ENCODE measurements around the gene ST7. TPM values are rescaled to one million over a fixed set of nuclear protein-coding genes. Genes with fewer than 3 reads are reported as not detected.
"Not testable (repeated sequence)": the region's sequence is repeated elsewhere in the genome, so short reads cannot be mapped to it uniquely, and the experiment has no call there.

ST7 gene
- polyA plus RNA-seq, 2 of the 4 experiments (the other 2 are of a cell fraction) = 16.2 to 26.0 TPM

GRCh38 chr7:117122036-117122435, 168.7 kb downstream of the ST7 start:
- peaks cover 47% of the 10 kb centered on the region for H3K4me1 ChIP-seq
- H3K4me3 ChIP-seq; ATAC-seq; H3K9me3 ChIP-seq; DNase-seq (ENCODE audit: low read depth in 1 of 2, low spot score in 1 of 2); H3K27ac ChIP-seq; POLR2A ChIA-PET; H3K4me2 ChIP-seq: not testable (repeated sequence)
- CTCF ChIA-PET = interaction anchor here (0.6 to 2.0 kb wide), 3 partner anchors 127 to 416 kb away, joined by 3 to 5 read pairs (median 3); no protein-coding TSS in a partner anchor
- 94% methylated on average over 1 of the region's 1 CpG for WGBS (ENCODE audit: missing lambda C conversion rate)
- peak; percentile 49 for FAIRE-seq

GRCh38 chr7:117122536-117122935, 169.2 kb downstream of the ST7 start:
- no peak for TF ChIP-seq HES2 (IDR thresholded peaks at IDR 0.05)
- TF ChIP-seq MAFK (IDR thresholded peaks at IDR 0.05; ENCODE audit: partially characterized antibody) = peak; percentile 96
- H3K4me1 ChIP-seq = peaks cover 51% of the 10 kb centered on the region
- FAIRE-seq = peak; percentile 32
- no peak overlapping the region for H3K4me2 ChIP-seq
- ChIA-PET POLR2A (no interaction called here), CTCF (interaction anchor here (0.6 to 2.0 kb wide), 3 partner anchors 128 to 416 kb away, joined by 3 to 5 read pairs (median 3); no protein-coding TSS in a partner anchor)
- ATAC-seq = no peak
- H3K9me3 ChIP-seq = no peaks in the 10 kb centered on the region
- H3K4me3 ChIP-seq = no peak overlapping the region
- DNase-seq (ENCODE audit: low read depth in 1 of 2, low spot score in 1 of 2) = no peak
- H3K27ac ChIP-seq = no peak overlapping the region

GRCh38 chr7:117123311-117123926, 170.1 kb downstream of the ST7 start:
- 0 out of 3 replicates have a peak overlapping the region, but pooled peaks have one; percentile 2 for H3K4me2 ChIP-seq
- DNase-seq (ENCODE audit: low read depth in 1 of 2, low spot score in 1 of 2) = no peak
- 0 out of 6 replicates have a peak overlapping the region, but pooled peaks of 1 of the 2 experiments have one; percentile 24 for H3K27ac ChIP-seq
- peaks cover 58% of the 10 kb centered on the region for H3K4me1 ChIP-seq
- 90% methylated on average over 2 of the region's 2 CpGs for WGBS (ENCODE audit: missing lambda C conversion rate)
- H3K4me3 ChIP-seq = no peak overlapping the region
- no peak for FAIRE-seq
- ChIA-PET CTCF (interaction anchor here (1.1 to 2.0 kb wide), 3 partner anchors 11 to 193 kb away, joined by 3 to 5 read pairs (median 4); no protein-coding TSS in a partner anchor), POLR2A (no interaction called here)
- no peaks in the 10 kb centered on the region for H3K9me3 ChIP-seq
- TF ChIP-seq RAD21 (conservative IDR thresholded peaks at IDR 0.05 in 1 of 2, IDR thresholded peaks at IDR 0.05 in 1 of 2) (no peak), ZC3H11A (IDR thresholded peaks at IDR 0.05) (no peak), FOSB (CRISPR knock-in tag; IDR thresholded peaks at IDR 0.05) (no peak), CHD4 (IDR thresholded peaks at IDR 0.05; ENCODE audit: borderline replicate concordance) (no peak), KDM5A (IDR thresholded peaks at IDR 0.05) (no peak), RCOR1 (IDR thresholded peaks at IDR 0.05; ENCODE audit: low read depth, low read length) (no peak), HEYL (CRISPR knock-in tag; IDR thresholded peaks at IDR 0.05) (no peak), RFX5 (IDR thresholded peaks at IDR 0.05) (no peak), HMGXB4 (CRISPR knock-in tag; IDR thresholded peaks at IDR 0.05; ENCODE audit: borderline replicate concordance) (no peak), PHF8 (IDR thresholded peaks at IDR 0.05; ENCODE audit: borderline replicate concordance, low read depth) (no peak), PBX3 (IDR thresholded peaks at IDR 0.05) (no peak), HOXA7 (CRISPR knock-in tag; IDR thresholded peaks at IDR 0.05) (no peak), BCL3 (IDR thresholded peaks at IDR 0.05) (no peak), MAZ (IDR thresholded peaks at IDR 0.05; ENCODE audit: borderline replicate concordance, low read depth, low read length) (no peak), HES2 (IDR thresholded peaks at IDR 0.05) (no peak), FOSL2 (IDR thresholded peaks at IDR 0.05) (no peak), FOSL2 (CRISPR knock-in tag; IDR thresholded peaks at IDR 0.05) (no peak), TFCP2L1 (CRISPR knock-in tag; IDR thresholded peaks at IDR 0.05) (no peak), ELK1 (IDR thresholded peaks at IDR 0.05; ENCODE audit: low read depth, low read length) (no peak), RARB (CRISPR knock-in tag; IDR thresholded peaks at IDR 0.05) (no peak)
- no peak for ATAC-seq
